Amygdala (tissue), 56 donors: ENCODE results near the gene SLC35A3.
"Not testable (repeated sequence)": the region's sequence is repeated elsewhere in the genome, so short reads cannot be mapped to it uniquely, and the experiment has no call there.

Source experiments
- DNase-seq, 56 donors: peaks; one replicate each; lab custom pipeline; 2025; lab: John Stamatoyannopoulos, UW

The SLC35A3 gene

GRCh38 chr1:99970713-99971255, 988 bp downstream of the SLC35A3 start:
- DNase-seq, result no peak

- not testable (repeated sequence) for DNase-seq
Measured at GRCh38 chr1:99972066-99972465, 2.3 kb downstream of the SLC35A3 start.

GRCh38 chr1:99975529-99975928, 5.7 kb downstream of the SLC35A3 start:
- no peak for DNase-seq

GRCh38 chr1:99977326-99977725, 7.5 kb downstream of the SLC35A3 start:
- not testable (repeated sequence) for DNase-seq

- no peak for DNase-seq
Measured at GRCh38 chr1:99978218-99978617, 8.4 kb downstream of the SLC35A3 start.

- no peak for DNase-seq
Measured at GRCh38 chr1:99979091-99979490, 9.3 kb downstream of the SLC35A3 start.

- DNase-seq, result no peak
Measured at GRCh38 chr1:99980928-99981327, 11.1 kb downstream of the SLC35A3 start.

- DNase-seq, result no peak
Measured at GRCh38 chr1:99986656-99987225, 16.9 kb downstream of the SLC35A3 start.

- DNase-seq, result no peak
Measured at GRCh38 chr1:99988210-99988765, 18.5 kb downstream of the SLC35A3 start.

- DNase-seq, result no peak
Measured at GRCh38 chr1:99992044-99992722, 22.4 kb downstream of the SLC35A3 start.

- no peak for DNase-seq
Measured at GRCh38 chr1:99992760-99993467, 23.1 kb downstream of the SLC35A3 start.

- DNase-seq, result no peak
Measured at GRCh38 chr1:99993468-99993845, 23.7 kb downstream of the SLC35A3 start.

GRCh38 chr1:99994496-99994895, 24.7 kb downstream of the SLC35A3 start:
- DNase-seq, result no peak

- no peak for DNase-seq
Measured at GRCh38 chr1:99996951-99997350, 27.2 kb downstream of the SLC35A3 start.

- DNase-seq, result no peak
Measured at GRCh38 chr1:100001462-100001861, 31.7 kb downstream of the SLC35A3 start.

- DNase-seq, result no peak
Measured at GRCh38 chr1:100005424-100005823, 35.6 kb downstream of the SLC35A3 start.

GRCh38 chr1:100006688-100007087, 36.9 kb downstream of the SLC35A3 start:
- DNase-seq, result no peak

GRCh38 chr1:100009458-100009857, 39.7 kb downstream of the SLC35A3 start:
- DNase-seq, result no peak

GRCh38 chr1:100010804-100011203, 41.0 kb downstream of the SLC35A3 start:
- no peak for DNase-seq

GRCh38 chr1:100019220-100019619, 49.4 kb downstream of the SLC35A3 start:
- no peak for DNase-seq

- DNase-seq, result no peak
Measured at GRCh38 chr1:100023482-100023881, 53.7 kb downstream of the SLC35A3 start.
